OCI-LY7 (cell line): ENCODE results near the gene C5orf24.

ENCODE experiments used
- CTCF ChIP-seq: fragments of 200-600 bp; sonication (generic); conservative IDR thresholded peaks from 2 replicates; pipeline ENCODE4 v1.5.1; 2014; ENCODE audit warnings: mild to moderate bottlenecking, antibody characterized with exemption, low read length, moderate library complexity, mixed read lengths
- EZH2phosphoT487 ChIP-seq: fragments of 200-600 bp; sonication (generic); IDR thresholded peaks from 2 replicates; pipeline ENCODE4 v1.6.1; 2018; ENCODE audit warnings: low read depth, borderline replicate concordance, mild to moderate bottlenecking, mixed run types, antibody characterized with exemption, low read length, moderate library complexity, mixed read lengths

GRCh38 chr5:134798468-134798867 is 47.3 kb upstream of the C5orf24 start:
- TF ChIP-seq CTCF (no peak), EZH2phosphoT487 (no peak)
